Astrocyte (in vitro differentiated cells and primary cell): ENCODE measurements around the gene LRP10.

Source experiments
- CTCF ChIP-seq: IDR thresholded peaks from 2 replicates; pipeline ENCODE4 v1.5.1; 2011; ENCODE audit warnings: low read depth, mild to moderate bottlenecking, inconsistent platforms, low read length, moderate library complexity; ENCODE audit not compliant: insufficient read depth
- EZH2 ChIP-seq: IDR thresholded peaks from 2 replicates; pipeline ENCODE4 v1.6.1; 2012; ENCODE audit warnings: mild to moderate bottlenecking, low read length, inconsistent platforms; ENCODE audit not compliant: insufficient read depth

GRCh38 chr14:22836301-22837113 lies 35.0 kb upstream of the LRP10 start, which contains the start of gene MMP14:
- TF ChIP-seq CTCF (peak; percentile 33), EZH2 (no peak)
